SU-DHL-6 (cell line): ENCODE data around the gene CPN1.
"Not testable (repeated sequence)": the region's sequence is repeated elsewhere in the genome, so short reads cannot be mapped to it uniquely, and the experiment has no call there.

Source experiments
- H2AFZ ChIP-seq: fragments of 200-600 bp; sonication (generic); 2 replicates; pipeline ENCODE4 v1.6.1; 2014; ENCODE audit warnings: low read depth, mild to moderate bottlenecking, moderate library complexity, mixed read lengths, antibody characterized with exemption, low read length; ENCODE audit not compliant: severe bottlenecking
- H3F3A ChIP-seq: fragments of 200-600 bp; shearing (Covaris generic); 2 replicates; pipeline ENCODE4 v1.6.0; 2016; ENCODE audit warnings: antibody characterized with exemption, mild to moderate bottlenecking; ENCODE audit not compliant: insufficient read depth
- H3K27ac ChIP-seq: fragments of 200-600 bp; sonication (generic); 2 replicates; pipeline ENCODE4 v1.5.1; 2016; ENCODE audit warnings: low read depth, mild to moderate bottlenecking, low read length, moderate library complexity, mixed read lengths
- H3K27me3 ChIP-seq: fragments of 200-600 bp; sonication (generic), shearing (Covaris generic); 2 replicates; pipeline ENCODE4 v1.6.0; 2014; ENCODE audit warnings: mild to moderate bottlenecking, low read length
- H3K36me3 ChIP-seq: fragments of 200-600 bp; sonication (generic); 2 replicates; pipeline ENCODE4 v1.6.1; 2014; ENCODE audit warnings: mild to moderate bottlenecking, low read length, mixed read lengths
- H3K4me2 ChIP-seq: fragments of 300-600, 200-600 bp; shearing (Covaris generic), sonication (generic); 2 replicates; pipeline ENCODE4 v1.6.0; 2014; ENCODE audit warnings: low read length, low read depth, mild to moderate bottlenecking; ENCODE audit not compliant: poor library complexity, severe bottlenecking
- H3K4me3 ChIP-seq: fragments of 200-600 bp; sonication (generic); 2 replicates; pipeline ENCODE4 v1.5.1; 2014; ENCODE audit warnings: antibody characterized with exemption, low read length, mild to moderate bottlenecking, mixed read lengths; ENCODE audit not compliant: insufficient read depth, poor library complexity, severe bottlenecking
- H3K79me2 ChIP-seq: fragments of 200-600 bp; sonication (generic); 2 replicates; pipeline ENCODE4 v1.6.1; 2014; ENCODE audit warnings: mild to moderate bottlenecking, low read length, moderate library complexity; ENCODE audit not compliant: insufficient read depth
- H3K9ac ChIP-seq: fragments of 200-600 bp; sonication (generic); 2 replicates; pipeline ENCODE4 v1.7.0; 2014; ENCODE audit warnings: mild to moderate bottlenecking, low read length
- H3K9me2 ChIP-seq: fragments of 200-600 bp; sonication (generic); replicated peaks from 2 replicates; pipeline ENCODE4 v1.6.1; 2014; ENCODE audit warnings: low read length; ENCODE audit not compliant: insufficient read depth
- H3K9me3 ChIP-seq: fragments of 200-600 bp; sonication (generic); 2 replicates; pipeline ENCODE4 v1.6.1; 2014; ENCODE audit warnings: low read length, mixed read lengths; ENCODE audit not compliant: insufficient read depth
- H4K20me1 ChIP-seq: fragments of 200-600 bp; sonication (generic); 2 replicates; pipeline ENCODE4 v1.6.1; 2014; ENCODE audit warnings: low read depth, mild to moderate bottlenecking, antibody characterized with exemption, low read length, moderate library complexity, mixed read lengths
- CTCF ChIP-seq: fragments of 200-600 bp; sonication (generic); IDR thresholded peaks from one replicate; pipeline ENCODE4 v1.5.1; 2017; ENCODE audit warnings: antibody characterized with exemption, mild to moderate bottlenecking, low read length, moderate library complexity; ENCODE audit not compliant: insufficient read depth, poor library complexity, severe bottlenecking
- EZH2phosphoT487 ChIP-seq: fragments of 200-600 bp; sonication (generic), shearing (Covaris generic); conservative IDR thresholded peaks from 2 replicates; pipeline ENCODE4 v1.6.1; 2018; ENCODE audit warnings: mild to moderate bottlenecking, antibody characterized with exemption, low read length, moderate library complexity, mixed read lengths

The CPN1 gene

GRCh38 chr10:100014071-100014762 is 67.5 kb downstream of the CPN1 start:
- H3K79me2 ChIP-seq, result no peaks in the 10 kb centered on the region
- peak overlapping the region; percentile 4 for H3K4me3 ChIP-seq
- H3K36me3 ChIP-seq, result no peaks in the 10 kb centered on the region
- peak overlapping the region; percentile 55 for H3K4me2 ChIP-seq
- H3K9me3 ChIP-seq, result no peaks in the 10 kb centered on the region
- peak overlapping the region; percentile 85 for H3K27ac ChIP-seq
- TF ChIP-seq CTCF, result no peak
- no peak for TF ChIP-seq EZH2phosphoT487
- H2AFZ ChIP-seq, result no peak overlapping the region
- H3K27me3 ChIP-seq, result no peaks in the 10 kb centered on the region
- no peaks in the 10 kb centered on the region for H4K20me1 ChIP-seq
- H3F3A ChIP-seq, result peaks cover 20% of the 10 kb centered on the region
- H3K9me2 ChIP-seq, result no peaks in the 10 kb centered on the region
- 0 out of 2 replicates have a peak overlapping the region, but pooled peaks have one; percentile 4 for H3K9ac ChIP-seq

DNA sequence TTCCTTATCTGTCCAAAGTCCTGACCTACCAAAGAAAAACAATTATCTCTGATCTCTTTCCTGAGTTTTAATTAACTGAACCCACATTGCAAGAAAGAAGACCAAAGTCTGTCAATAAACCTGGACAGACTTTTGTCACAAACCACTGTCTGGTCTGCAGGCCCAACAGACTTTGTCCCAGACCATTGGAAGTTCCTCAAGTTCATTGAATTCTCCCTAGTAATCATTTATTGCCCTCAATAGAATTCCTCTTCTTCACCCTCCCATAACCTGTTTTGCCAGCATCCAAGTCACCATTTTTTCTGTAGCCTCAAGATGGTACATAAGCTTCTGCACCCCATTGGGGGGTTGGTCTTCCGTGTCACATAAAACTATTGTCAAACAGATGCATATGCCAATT is 68.0 kb downstream of the CPN1 start:
- no peak for TF ChIP-seq CTCF
- no peak for TF ChIP-seq EZH2phosphoT487
- peak overlapping the region; percentile 85 for H3K27ac ChIP-seq
- peak overlapping the region; percentile 55 for H3K4me2 ChIP-seq
- no peaks in the 10 kb centered on the region for H3K9me2 ChIP-seq
- no peaks in the 10 kb centered on the region for H3K27me3 ChIP-seq
- peaks cover 20% of the 10 kb centered on the region for H3F3A ChIP-seq
- peak overlapping the region; percentile 4 for H3K4me3 ChIP-seq
- H4K20me1 ChIP-seq, result no peaks in the 10 kb centered on the region
- H3K9me3 ChIP-seq, result no peaks in the 10 kb centered on the region
- no peaks in the 10 kb centered on the region for H3K79me2 ChIP-seq
- 0 out of 2 replicates have a peak overlapping the region, but pooled peaks have one; percentile 4 for H3K9ac ChIP-seq
- no peaks in the 10 kb centered on the region for H3K36me3 ChIP-seq
- H2AFZ ChIP-seq, result no peak overlapping the region

GRCh38 chr10:100011906-100012305 is 69.8 kb downstream of the CPN1 start:
- H2AFZ ChIP-seq, H3K9me2 ChIP-seq, H3K36me3 ChIP-seq, H4K20me1 ChIP-seq, H3K4me3 ChIP-seq, H3K4me2 ChIP-seq, H3K9me3 ChIP-seq, H3K9ac ChIP-seq, H3K27ac ChIP-seq, H3K27me3 ChIP-seq, H3K79me2 ChIP-seq: not testable (repeated sequence)
- H3F3A ChIP-seq, result peaks cover 20% of the 10 kb centered on the region
